HCT116 (cell line): ENCODE data around the gene DPH2. TPM values are rescaled to one million over a fixed set of nuclear protein-coding genes. Genes with fewer than 3 reads are reported as not detected.

ENCODE experiments used
- ATAC-seq: fragments of 200-7000 bp; cut with Tn5 transposase; 2 replicates; pipeline ENCODE4 v1.9.1; 2020; ENCODE audit warnings: mild to moderate bottlenecking, moderate library complexity
- BruUV-seq: library from RNA; stranded (reverse); fragments of 400-500 nt; replicated peaks from 2 replicates; lab custom pipeline; 2021; lab: Mats Ljungman, UMichigan
- CTCF ChIA-PET: fragments of 300-600 bp; sonication (Branson Sonifier 250); formaldehyde crosslinking; loops from one replicate; lab custom pipeline; 2021; ENCODE audit warnings: antibody characterized with exemption; lab: Charles Lee
- POLR2A ChIA-PET: fragments of 300-600, 350-600 bp; sonication (Branson Sonifier 250); formaldehyde crosslinking; loops from one replicate; lab custom pipeline; 2021; ENCODE audit warnings: antibody characterized with exemption; lab: Charles Lee
- RAD21 ChIA-PET, 2 experiments: fragments of 300-600 bp; sonication (Branson Sonifier 250); formaldehyde crosslinking; loops; one replicate each; lab custom pipeline; 2023; ENCODE audit warnings: low total read pairs in 2 of 2; ENCODE audit not compliant: uncharacterized antibody in 2 of 2, unreplicated experiment in 2 of 2, low non-redundant PET in 1 of 2; lab: Charles Lee
- DNase-seq: peaks from one replicate; pipeline ENCODE4 v3.0.0-alpha.2; 2010; ENCODE audit warnings: low read depth, low spot score
- H2AFZ ChIP-seq: fragments of 200-600 bp; shearing (Covaris generic), sonication (generic); 2 replicates; pipeline ENCODE4 v1.6.1; 2017; ENCODE audit warnings: low read depth, mixed run types, mixed read lengths, antibody characterized with exemption, low read length; ENCODE audit not compliant: poor library complexity, severe bottlenecking
- H3K27ac ChIP-seq: 2 replicates; pipeline ENCODE4 v1.5.1; 2012; ENCODE audit warnings: low read depth, low read length
- H3K27me3 ChIP-seq: fragments of 200-600 bp; sonication (generic); 2 replicates; pipeline ENCODE4 v1.6.1; 2016; ENCODE audit warnings: mixed run types, low read length, mixed read lengths; ENCODE audit not compliant: insufficient read depth
- H3K36me3 ChIP-seq, 2 experiments: fragments of 200-500 bp in 1 of 2; fragments of 200-600 bp in 1 of 2; sonication (Bioruptor generic) in 1 of 2; sonication (generic) in 1 of 2; 2 replicates each; pipeline versions ENCODE4 v1.5.1 to v1.6.1; 2014 to 2016; ENCODE audit warnings: low read length in 2 of 2, inconsistent platforms in 1 of 2, mixed read lengths in 1 of 2, mixed run types in 1 of 2; ENCODE audit not compliant: insufficient read depth in 2 of 2, control insufficient read depth in 1 of 2
- H3K4me1 ChIP-seq, 2 experiments: fragments of 200-600 bp in 1 of 2; sonication (generic) in 1 of 2; 2 replicates each; pipeline versions ENCODE4 v1.5.1 to v1.6.1; 2012 to 2017; ENCODE audit warnings: low read length in 2 of 2, inconsistent platforms in 1 of 2, mild to moderate bottlenecking in 1 of 2, mixed read lengths in 1 of 2, mixed run types in 1 of 2, moderate library complexity in 1 of 2; ENCODE audit not compliant: insufficient read depth in 2 of 2, control insufficient read depth in 1 of 2
- H3K4me2 ChIP-seq: fragments of 200-600 bp; sonication (generic); 2 replicates; pipeline ENCODE4 v1.6.1; 2017; ENCODE audit warnings: mixed run types, low read length, mixed read lengths
- H3K4me3 ChIP-seq, 2 experiments: fragments of 200-600 bp in 1 of 2; sonication (generic) in 1 of 2; replicated peaks in 1 of 2; 2 replicates each; pipeline ENCODE4 v1.5.1; 2011 to 2016; ENCODE audit warnings: low read length in 2 of 2, control low read depth in 1 of 2, low read depth in 1 of 2, mild to moderate bottlenecking in 1 of 2, mixed read lengths in 1 of 2, mixed run types in 1 of 2
- H3K79me2 ChIP-seq: fragments of 200-600 bp; sonication (generic); 2 replicates; pipeline ENCODE4 v1.6.1; 2017; ENCODE audit warnings: mild to moderate bottlenecking, mixed run types, low read length, moderate library complexity, mixed read lengths; ENCODE audit not compliant: insufficient read depth
- H3K9ac ChIP-seq: fragments of 200-600 bp; sonication (generic); 2 replicates; pipeline ENCODE4 v1.6.1; 2016; ENCODE audit warnings: low read length, mixed read lengths
- H3K9me2 ChIP-seq: fragments of 200-600 bp; sonication (generic), shearing (Covaris generic); 2 replicates; pipeline ENCODE4 v1.6.1; 2017; ENCODE audit warnings: mixed run types, mild to moderate bottlenecking, moderate library complexity; ENCODE audit not compliant: insufficient read depth
- H3K9me3 ChIP-seq, 2 experiments: fragments of 200-500 bp in 1 of 2; fragments of 200-600 bp in 1 of 2; sonication (Bioruptor generic) in 1 of 2; sonication (generic) in 1 of 2; 2 replicates each; pipeline ENCODE4 v1.6.1; 2014 to 2017; ENCODE audit warnings: low read length in 2 of 2, mixed read lengths in 2 of 2, inconsistent platforms in 1 of 2, low read depth in 1 of 2, mild to moderate bottlenecking in 1 of 2, mixed run types in 1 of 2, moderate library complexity in 1 of 2; ENCODE audit not compliant: control insufficient read depth in 1 of 2, insufficient read depth in 1 of 2
- H4K20me1 ChIP-seq: fragments of 200-600 bp; sonication (generic), shearing (Covaris generic); 2 replicates; pipeline ENCODE4 v1.6.1; 2017; ENCODE audit warnings: mixed run types, mild to moderate bottlenecking, moderate library complexity; ENCODE audit not compliant: insufficient read depth
- ATF3 ChIP-seq: IDR thresholded peaks from 2 replicates; pipeline ENCODE4 v1.6.1; 2012
- CEBPB ChIP-seq: IDR thresholded peaks from 2 replicates; pipeline ENCODE4 v1.6.1; 2012; ENCODE audit warnings: low read depth
- CTCF ChIP-seq, 3 experiments: fragments of 200-600 bp in 1 of 3; sonication (generic) in 1 of 3; IDR thresholded peaks in 2 of 3; conservative IDR thresholded peaks in 1 of 3; 2 replicates each; pipeline ENCODE4 v1.5.1; 2012 to 2017; ENCODE audit warnings: low read depth in 2 of 3, low read length in 2 of 3, antibody characterized with exemption in 1 of 3, borderline replicate concordance in 1 of 3, control low read depth in 1 of 3, mild to moderate bottlenecking in 1 of 3, mixed read lengths in 1 of 3, mixed run types in 1 of 3, moderate library complexity in 1 of 3; ENCODE audit not compliant: insufficient read depth in 1 of 3
- ELF1 ChIP-seq: IDR thresholded peaks from 2 replicates; pipeline ENCODE4 v1.6.1; 2012; ENCODE audit warnings: low read depth, borderline replicate concordance
- EZH2 ChIP-seq: fragments of 200-600 bp; sonication (generic); IDR thresholded peaks from 2 replicates; pipeline ENCODE4 v1.6.1; 2017; ENCODE audit warnings: antibody characterized with exemption, mixed run types
- JUND ChIP-seq: IDR thresholded peaks from 2 replicates; pipeline ENCODE4 v1.6.1; 2012
- RAD21 ChIP-seq: IDR thresholded peaks from 2 replicates; pipeline ENCODE4 v1.6.1; 2012; ENCODE audit warnings: low read depth, mild to moderate bottlenecking
- REST ChIP-seq: IDR thresholded peaks from 2 replicates; pipeline ENCODE4 v1.6.1; 2012; ENCODE audit warnings: low read depth
- SP1 ChIP-seq: IDR thresholded peaks from 2 replicates; pipeline ENCODE4 v1.6.1; 2012; ENCODE audit warnings: low read depth
- SRF ChIP-seq: IDR thresholded peaks from 2 replicates; pipeline ENCODE4 v1.6.1; 2012; ENCODE audit warnings: low read depth
- TCF7L2 ChIP-seq: IDR thresholded peaks from 2 replicates; pipeline ENCODE4 v1.7.0; 2011; ENCODE audit warnings: borderline replicate concordance, inconsistent platforms; ENCODE audit not compliant: insufficient read depth, insufficient read length; ENCODE audit errors: extremely low read depth
- YY1 ChIP-seq: IDR thresholded peaks from 2 replicates; pipeline ENCODE4 v1.6.1; 2011; ENCODE audit warnings: low read length, low read depth, moderate library complexity, mild to moderate bottlenecking; ENCODE audit not compliant: insufficient replicate concordance; ENCODE audit errors: extremely low read depth
- ZFX ChIP-seq: fragments of 450-650 bp; IDR thresholded peaks from 2 replicates; pipeline ENCODE4 v1.6.1; 2017
- intact Hi-C: fragments of 100-400 bp; cut with micrococcal nuclease; formaldehyde crosslinking; loops from 2 replicates; pipeline ENCODE4 v1.10.0; 2022
- total RNA-seq: library from RNA; stranded (reverse); gene quantifications from one replicate; pipeline ENCODE4 v1.2.1, GENCODE V29; 2021; ENCODE audit not compliant: unreplicated experiment
- TF ChIP-seq, protein P1 (sequence below): IDR thresholded peaks from 2 replicates; pipeline ENCODE4 v1.6.1; 2012

Gene DPH2
- total RNA-seq, 1 experiment from 2014 or later, result 53.2 TPM

DNA sequence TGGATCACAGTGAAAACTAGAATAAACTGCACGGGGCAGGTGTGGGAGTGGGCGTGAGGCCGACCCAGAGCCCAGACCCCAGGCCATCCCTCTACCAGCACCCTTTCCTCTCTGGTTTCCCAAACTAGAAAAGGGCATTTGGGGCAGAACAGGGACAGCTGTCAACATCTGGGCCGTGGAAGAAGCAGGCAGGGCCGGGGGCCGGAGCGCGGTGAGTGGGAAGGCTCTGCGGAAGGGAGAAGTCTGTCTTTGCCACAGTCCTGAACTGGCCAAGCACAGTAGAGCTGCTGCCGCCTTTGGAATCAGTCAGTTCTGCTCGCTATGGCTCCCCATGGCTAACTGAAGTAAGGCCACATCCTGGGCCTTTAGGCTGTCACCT is 28.2 kb downstream of the DPH2 start:
- POLR2A ChIA-PET, result no interaction called here
- no peaks in the 10 kb centered on the region for H3K79me2 ChIP-seq
- H3K9ac ChIP-seq, result no peak overlapping the region
- no peak overlapping the region for H3K27ac ChIP-seq
- ATAC-seq, result no peak
- no peaks in the 10 kb centered on the region for H3K9me2 ChIP-seq
- BruUV-seq, result no TSS peak
- H3K4me2 ChIP-seq, result no peak overlapping the region
- H3K36me3 ChIP-seq, result no peaks in the 10 kb centered on the region
- H3K9me3 ChIP-seq, result no peaks in the 10 kb centered on the region
- H2AFZ ChIP-seq, result no peak overlapping the region
- H4K20me1 ChIP-seq, result no peaks in the 10 kb centered on the region
- H3K4me3 ChIP-seq, result no peak overlapping the region
- H3K4me1 ChIP-seq, result peaks cover 5 to 12% of the 10 kb centered on the region in 2 experiments; a peak in 3 of 4 replicates
- RAD21 ChIA-PET, result no interaction called here
- no peak for TF ChIP-seq EZH2
- TF ChIP-seq RAD21, result no peak
- no peak for TF ChIP-seq JUND
- TF ChIP-seq YY1, result no peak
- TF ChIP-seq ZFX, result no peak
- TF ChIP-seq TCF7L2, result no peak
- TF ChIP-seq ATF3, result no peak
- no peak for TF ChIP-seq CEBPB
- no peak for TF ChIP-seq SRF
- no peak for TF ChIP-seq REST
- TF ChIP-seq SP1, result no peak
- TF ChIP-seq ELF1, result no peak
- TF ChIP-seq CTCF (IDR thresholded peaks at IDR 0.05 in 2 of 3, conservative IDR thresholded peaks at IDR 0.05 in 1 of 3; ENCODE audit: borderline replicate concordance in 1 of 3, insufficient read depth in 1 of 3, low read depth in 2 of 3, low read length in 2 of 3), result no peak
- TF ChIP-seq, protein P1, sequence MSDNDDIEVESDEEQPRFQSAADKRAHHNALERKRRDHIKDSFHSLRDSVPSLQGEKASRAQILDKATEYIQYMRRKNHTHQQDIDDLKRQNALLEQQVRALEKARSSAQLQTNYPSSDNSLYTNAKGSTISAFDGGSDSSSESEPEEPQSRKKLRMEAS, result no peak
- TF ChIP-seq, all 23 proteins: peak for 0
- intact Hi-C loops, result no loop called here
- CTCF ChIA-PET, result no interaction called here
- DNase-seq, result no peak
- no peaks in the 10 kb centered on the region for H3K27me3 ChIP-seq
